ENCODE data around the gene PAIP2. TPM values are rescaled to one million over a fixed set of nuclear protein-coding genes. Genes with fewer than 3 reads are reported as not detected.
"Not testable (repeated sequence)": the region's sequence is repeated elsewhere in the genome, so short reads cannot be mapped to it uniquely, and the experiment has no call there.

PAIP2 gene
- total RNA-seq, 1 donor from 2014 or later, result 97.3 TPM

DNA sequence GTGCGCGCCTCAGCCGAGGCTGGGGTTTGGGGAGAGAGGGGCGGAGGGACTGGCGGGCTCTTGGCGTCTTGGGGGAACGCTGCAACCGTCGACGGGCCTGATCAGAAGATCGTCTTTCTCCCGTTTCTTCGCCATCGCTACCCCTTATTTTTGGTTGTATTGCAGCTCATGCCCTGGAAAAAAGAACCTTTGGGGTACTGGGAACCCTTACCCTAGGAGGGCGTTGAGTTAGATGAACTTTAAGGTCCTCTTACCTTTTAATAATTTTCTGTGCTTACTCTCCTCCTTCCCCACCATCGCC is 719 bp downstream of the PAIP2 start:
- H3K27ac Mint-ChIP-seq, result peak overlapping the region; percentile 95
- peaks cover 20% of the 10 kb centered on the region for H3K36me3 Mint-ChIP-seq (ENCODE audit: low read depth)
- peak overlapping the region; percentile 94 for H3K4me3 Mint-ChIP-seq
- no peaks in the 10 kb centered on the region for H3K27me3 Mint-ChIP-seq (ENCODE audit: insufficient read depth)
- intact Hi-C loops (cut with micrococcal nuclease), result loop anchor here (1.0 to 5.0 kb wide), 7 partner anchors 28 to 765 kb away; partner anchors contain the start of genes SIL1 and UBE2D2
- no peaks in the 10 kb centered on the region for H3K9me3 Mint-ChIP-seq
- peak; percentile 80 for DNase-seq (ENCODE audit: low spot score)
- peaks cover 45% of the 10 kb centered on the region for H3K4me1 Mint-ChIP-seq (ENCODE audit: low read depth)

DNA sequence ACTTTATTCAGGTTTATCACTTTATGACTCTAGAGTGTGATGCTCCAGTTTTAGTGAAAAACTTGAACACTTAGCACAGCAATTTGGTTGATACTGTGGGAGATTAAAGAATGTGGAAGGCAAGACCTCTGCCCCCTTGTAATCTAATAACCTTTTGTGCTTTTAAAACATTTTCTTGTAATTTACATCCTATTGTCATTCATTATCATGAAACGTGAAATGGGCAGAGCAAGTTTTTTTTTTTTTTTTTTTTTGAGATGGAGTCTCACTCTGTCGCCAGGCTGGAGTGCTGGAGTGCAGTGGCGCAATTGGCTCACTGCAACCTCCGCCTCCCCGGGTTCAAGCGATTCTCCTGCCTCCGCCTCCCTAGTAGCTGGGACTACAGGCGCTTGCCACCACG is 1.8 kb downstream of the PAIP2 start:
- H3K4me3 Mint-ChIP-seq, result peak overlapping the region; percentile 94
- peak overlapping the region; percentile 95 for H3K27ac Mint-ChIP-seq
- H3K9me3 Mint-ChIP-seq, result no peaks in the 10 kb centered on the region
- no peak for DNase-seq (ENCODE audit: low spot score)
- intact Hi-C loops (cut with micrococcal nuclease), result loop anchor here (2.0 to 5.0 kb wide), 4 partner anchors 27 to 764 kb away; partner anchors contain the start of gene SIL1
- peaks cover 20% of the 10 kb centered on the region for H3K36me3 Mint-ChIP-seq (ENCODE audit: low read depth)
- no peaks in the 10 kb centered on the region for H3K27me3 Mint-ChIP-seq (ENCODE audit: insufficient read depth)
- H3K4me1 Mint-ChIP-seq (ENCODE audit: low read depth), result peaks cover 45% of the 10 kb centered on the region

DNA sequence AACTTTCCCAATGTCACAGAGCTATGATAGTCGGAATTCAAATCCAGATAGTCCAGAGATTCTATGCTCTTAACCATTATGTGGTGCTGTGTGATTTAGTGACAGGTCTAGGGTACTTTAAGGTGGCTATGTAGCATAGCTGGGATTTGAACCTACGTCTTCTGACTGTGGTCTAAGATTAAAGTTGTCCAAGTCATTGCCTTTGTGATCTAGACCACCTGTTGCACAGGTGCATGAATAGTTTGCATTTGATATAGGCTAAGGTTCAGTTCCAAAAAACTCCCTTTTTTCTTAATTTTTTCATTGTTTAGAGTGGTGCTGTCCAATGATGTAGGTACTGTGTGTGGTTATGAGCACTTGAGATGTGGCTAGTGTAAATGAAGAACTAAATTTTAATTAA is 2.5 kb downstream of the PAIP2 start:
- Mint-ChIP-seq H3K27ac (peak overlapping the region; percentile 31), H3K9me3 (no peaks in the 10 kb centered on the region), H3K27me3 (ENCODE audit: insufficient read depth) (no peaks in the 10 kb centered on the region), H3K36me3 (ENCODE audit: low read depth) (peaks cover 20% of the 10 kb centered on the region), H3K4me1 (ENCODE audit: low read depth) (peaks cover 45% of the 10 kb centered on the region), H3K4me3 (peak overlapping the region; percentile 39)
- no peak for DNase-seq (ENCODE audit: low spot score)
- intact Hi-C loops (cut with micrococcal nuclease), result loop anchor here (5.0 kb wide), 2 partner anchors 702 to 763 kb away; no protein-coding TSS in a partner anchor

DNA sequence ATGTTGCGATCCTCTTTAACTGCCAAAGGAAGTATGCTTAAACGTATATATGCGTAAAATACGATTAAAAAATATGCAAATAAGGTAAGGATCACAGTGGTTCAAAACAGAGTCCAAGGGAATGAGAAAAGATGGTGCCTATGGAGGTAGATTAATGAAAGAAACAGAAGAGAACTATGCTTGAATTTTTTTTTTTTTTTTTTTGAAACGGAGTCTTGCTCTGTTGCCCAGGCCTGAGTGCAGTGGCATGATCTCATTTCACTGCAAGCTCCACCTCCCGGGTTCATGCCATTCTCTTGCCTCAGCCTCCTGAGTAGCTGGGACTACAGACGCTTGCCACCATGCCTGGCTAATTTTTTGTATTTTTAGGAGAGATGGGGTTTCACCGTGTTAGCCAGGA is 3.8 kb downstream of the PAIP2 start:
- H3K4me3 Mint-ChIP-seq; H3K9me3 Mint-ChIP-seq; intact Hi-C loops (cut with micrococcal nuclease); H3K27me3 Mint-ChIP-seq (ENCODE audit: insufficient read depth); H3K27ac Mint-ChIP-seq; DNase-seq (ENCODE audit: low spot score): not testable (repeated sequence)
- H3K4me1 Mint-ChIP-seq (ENCODE audit: low read depth), result peaks cover 42% of the 10 kb centered on the region
- H3K36me3 Mint-ChIP-seq (ENCODE audit: low read depth), result peaks cover 20% of the 10 kb centered on the region

DNA sequence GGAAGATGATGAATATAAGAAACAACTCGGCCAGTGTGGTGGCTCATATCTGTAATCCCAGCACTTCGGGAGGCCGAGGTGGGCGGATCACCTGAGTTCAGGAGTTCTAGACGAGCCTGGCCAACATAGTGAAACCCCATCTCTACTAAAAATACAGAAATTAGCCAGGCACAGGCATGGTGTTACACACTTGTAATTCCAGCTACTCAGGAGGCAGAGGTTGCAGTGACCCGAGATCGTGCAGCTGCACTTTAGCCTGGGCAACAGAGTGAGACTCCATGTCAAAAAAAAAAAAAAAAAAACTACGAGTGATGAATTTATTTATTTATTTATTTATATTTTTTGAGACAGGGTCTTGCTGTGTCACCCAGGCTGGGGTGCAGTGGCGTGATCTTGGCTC is 6.2 kb downstream of the PAIP2 start:
- peaks cover 23% of the 10 kb centered on the region for H3K4me1 Mint-ChIP-seq (ENCODE audit: low read depth)
- DNase-seq (ENCODE audit: low spot score); H3K9me3 Mint-ChIP-seq; intact Hi-C loops (cut with micrococcal nuclease); H3K27me3 Mint-ChIP-seq (ENCODE audit: insufficient read depth); H3K4me3 Mint-ChIP-seq; H3K27ac Mint-ChIP-seq: not testable (repeated sequence)
- H3K36me3 Mint-ChIP-seq (ENCODE audit: low read depth), result peaks cover 21% of the 10 kb centered on the region

DNA sequence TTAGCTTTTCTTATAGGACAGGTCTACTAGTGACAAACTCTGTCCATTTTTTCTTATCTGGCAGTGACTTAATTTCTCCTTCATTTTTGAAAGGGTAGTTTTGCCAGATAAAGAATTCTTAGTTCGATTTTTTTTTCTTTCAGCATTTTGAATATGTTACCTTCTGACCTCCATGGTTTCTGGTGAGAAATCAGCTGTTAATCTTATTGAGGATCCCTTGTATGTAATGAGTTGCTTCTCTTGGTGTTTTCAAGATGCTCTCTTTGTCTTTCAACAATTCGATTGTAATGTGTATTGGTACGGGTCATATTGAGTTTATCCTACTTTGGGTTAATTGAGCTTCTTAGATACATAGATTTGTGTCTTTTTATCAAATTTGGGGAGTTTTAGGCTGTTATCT is 12.5 kb downstream of the PAIP2 start:
- Mint-ChIP-seq H3K27me3 (ENCODE audit: insufficient read depth) (no peaks in the 10 kb centered on the region), H3K36me3 (ENCODE audit: low read depth) (peaks cover 13% of the 10 kb centered on the region), H3K9me3 (peaks cover 7% of the 10 kb centered on the region), H3K4me3 (no peak overlapping the region), H3K27ac (no peak overlapping the region), H3K4me1 (ENCODE audit: low read depth) (no peaks in the 10 kb centered on the region)
- intact Hi-C loops (cut with micrococcal nuclease), result no loop called here
- DNase-seq (ENCODE audit: low spot score), result no peak

DNA sequence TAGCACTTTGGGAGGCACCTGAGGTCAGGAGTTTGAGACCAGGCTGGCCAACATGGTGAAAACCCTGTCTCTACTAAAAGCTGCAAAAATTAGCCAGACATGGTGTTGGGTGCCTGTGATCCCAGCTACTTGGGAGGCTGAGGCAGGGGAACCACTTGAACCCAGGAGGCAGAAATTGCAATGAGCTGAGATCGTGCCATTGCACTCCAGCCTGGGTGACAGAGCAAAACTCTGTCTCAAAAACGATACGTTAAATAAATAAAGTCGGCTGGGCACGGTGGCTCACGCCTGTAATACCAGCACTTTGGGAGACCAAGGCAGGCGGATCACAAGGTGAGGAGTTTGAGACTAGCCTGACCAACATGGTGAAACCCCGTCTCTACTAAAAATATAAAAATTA is 14.2 kb downstream of the PAIP2 start:
- intact Hi-C loops (cut with micrococcal nuclease), result not testable (repeated sequence)

DNA sequence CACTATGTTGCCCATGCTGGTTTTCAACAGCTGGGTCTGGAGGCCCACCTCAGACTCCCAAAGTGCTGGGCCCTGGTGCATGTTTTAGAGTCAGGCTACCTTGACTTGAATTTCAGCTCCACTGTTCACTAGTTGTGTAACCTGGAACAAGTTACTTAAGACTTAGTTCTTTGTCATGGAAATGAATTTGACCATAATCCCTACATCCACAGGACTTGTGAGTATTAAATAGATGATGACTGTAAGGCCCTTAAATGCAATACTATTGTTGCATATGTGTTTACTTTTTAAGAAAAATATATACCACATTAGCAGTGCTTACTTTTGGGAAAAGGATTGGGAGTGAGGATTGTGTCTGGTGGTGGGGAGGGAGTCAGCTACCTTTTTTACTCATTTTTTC is 16.4 kb downstream of the PAIP2 start:
- H3K27me3 Mint-ChIP-seq (ENCODE audit: insufficient read depth), result no peaks in the 10 kb centered on the region
- intact Hi-C loops (cut with micrococcal nuclease), result no loop called here
- H3K9me3 Mint-ChIP-seq, result peaks cover 7% of the 10 kb centered on the region
- H3K27ac Mint-ChIP-seq, result no peak overlapping the region
- peaks cover 11% of the 10 kb centered on the region for H3K36me3 Mint-ChIP-seq (ENCODE audit: low read depth)
- no peaks in the 10 kb centered on the region for H3K4me1 Mint-ChIP-seq (ENCODE audit: low read depth)
- DNase-seq (ENCODE audit: low spot score), result no peak
- no peak overlapping the region for H3K4me3 Mint-ChIP-seq

More for the DNA sequence above, 14.2 kb downstream of the PAIP2 start:
- H3K9me3 Mint-ChIP-seq; H3K27ac Mint-ChIP-seq; H3K27me3 Mint-ChIP-seq (ENCODE audit: insufficient read depth); H3K4me1 Mint-ChIP-seq (ENCODE audit: low read depth); H3K4me3 Mint-ChIP-seq; DNase-seq (ENCODE audit: low spot score): not testable (repeated sequence)
- H3K36me3 Mint-ChIP-seq (ENCODE audit: low read depth), result peaks cover 13% of the 10 kb centered on the region

DNA sequence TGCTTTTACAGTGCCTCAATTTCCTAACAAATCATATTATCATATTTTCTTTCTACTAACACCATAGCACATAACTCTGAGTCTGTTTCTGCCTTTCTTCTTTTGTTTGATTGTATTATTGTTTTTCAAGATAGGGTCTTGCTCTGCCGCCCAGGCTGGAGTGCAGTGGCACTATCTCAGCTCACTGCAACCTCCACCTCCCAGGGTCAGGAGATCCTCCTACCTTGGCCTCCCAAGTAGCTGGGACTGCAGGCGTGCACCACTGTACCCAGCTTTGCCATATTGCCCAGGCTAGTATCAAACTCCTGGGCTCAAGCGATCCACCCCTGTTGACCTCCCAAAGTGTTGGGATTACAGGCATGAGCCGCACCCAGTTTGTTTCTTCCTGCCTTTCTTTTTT is 18.7 kb downstream of the PAIP2 start:
- Mint-ChIP-seq H3K4me3 (no peak overlapping the region), H3K27ac (no peak overlapping the region), H3K9me3 (no peaks in the 10 kb centered on the region), H3K27me3 (ENCODE audit: insufficient read depth) (no peaks in the 10 kb centered on the region), H3K4me1 (ENCODE audit: low read depth) (no peaks in the 10 kb centered on the region), H3K36me3 (ENCODE audit: low read depth) (peaks cover 18% of the 10 kb centered on the region)
- intact Hi-C loops (cut with micrococcal nuclease), result no loop called here
- DNase-seq (ENCODE audit: low spot score), result no peak

DNA sequence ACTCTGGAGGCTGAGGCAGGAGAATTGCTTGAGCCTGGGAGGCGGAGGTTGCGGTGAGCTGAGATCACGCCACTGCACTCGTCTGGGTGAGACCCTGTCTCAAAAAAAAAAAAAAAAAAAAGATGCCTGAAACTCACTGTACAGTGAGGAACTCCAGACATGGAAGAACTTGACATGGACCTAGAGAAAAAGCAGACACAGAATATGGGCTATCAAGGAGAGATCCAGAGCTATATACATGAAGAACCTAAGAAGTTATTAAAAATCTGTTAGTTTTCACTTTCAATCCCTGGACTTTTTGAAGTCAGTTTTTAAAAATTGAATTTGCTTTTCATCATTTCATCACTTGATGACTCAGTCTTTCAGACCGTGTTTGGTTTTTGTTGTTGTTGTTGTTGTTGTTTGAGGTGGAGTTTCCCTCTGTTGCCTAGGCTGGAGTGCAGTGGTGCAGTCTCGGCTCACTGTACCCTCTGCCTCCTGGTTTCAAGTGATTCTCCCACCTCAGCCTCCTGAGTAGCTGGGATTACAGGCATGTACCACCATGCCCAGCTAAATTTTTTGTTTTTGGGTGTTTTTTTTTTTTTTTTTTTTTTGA is 20.3 kb downstream of the PAIP2 start:
- no peaks in the 10 kb centered on the region for H3K4me1 Mint-ChIP-seq (ENCODE audit: low read depth)
- no peak overlapping the region for H3K4me3 Mint-ChIP-seq
- peak overlapping the region; percentile 55 for H3K27ac Mint-ChIP-seq
- peaks cover 29% of the 10 kb centered on the region for H3K36me3 Mint-ChIP-seq (ENCODE audit: low read depth)
- H3K9me3 Mint-ChIP-seq, result no peaks in the 10 kb centered on the region
- intact Hi-C loops (cut with micrococcal nuclease), result no loop called here
- no peak for DNase-seq (ENCODE audit: low spot score)
- no peaks in the 10 kb centered on the region for H3K27me3 Mint-ChIP-seq (ENCODE audit: insufficient read depth)

DNA sequence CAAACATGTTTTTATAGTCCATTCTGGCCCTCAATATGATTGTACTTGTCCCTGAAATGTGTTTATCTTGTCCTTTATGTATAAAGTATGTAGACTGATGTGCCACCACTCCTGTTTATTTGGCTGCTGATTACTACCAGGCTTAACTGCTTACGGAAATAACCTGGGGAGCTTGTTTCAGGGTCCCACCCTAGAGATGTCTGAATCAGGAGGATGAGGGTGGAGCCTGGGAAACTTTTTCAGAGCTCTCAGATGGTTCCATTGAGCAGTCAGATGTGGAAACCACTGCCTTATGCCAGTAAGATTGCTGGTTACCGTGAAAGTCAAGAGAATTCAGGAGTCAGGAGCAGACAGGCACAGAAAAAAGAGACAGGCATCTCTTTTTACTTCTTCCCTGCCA is 22.3 kb downstream of the PAIP2 start:
- no peaks in the 10 kb centered on the region for H3K27me3 Mint-ChIP-seq (ENCODE audit: insufficient read depth)
- H3K27ac Mint-ChIP-seq, result peak overlapping the region; percentile 50
- H3K36me3 Mint-ChIP-seq (ENCODE audit: low read depth), result peaks cover 34% of the 10 kb centered on the region
- H3K4me3 Mint-ChIP-seq, result no peak overlapping the region
- no peak for DNase-seq (ENCODE audit: low spot score)
- intact Hi-C loops (cut with micrococcal nuclease), result no loop called here
- no peaks in the 10 kb centered on the region for H3K9me3 Mint-ChIP-seq
- H3K4me1 Mint-ChIP-seq (ENCODE audit: low read depth), result no peaks in the 10 kb centered on the region

DNA sequence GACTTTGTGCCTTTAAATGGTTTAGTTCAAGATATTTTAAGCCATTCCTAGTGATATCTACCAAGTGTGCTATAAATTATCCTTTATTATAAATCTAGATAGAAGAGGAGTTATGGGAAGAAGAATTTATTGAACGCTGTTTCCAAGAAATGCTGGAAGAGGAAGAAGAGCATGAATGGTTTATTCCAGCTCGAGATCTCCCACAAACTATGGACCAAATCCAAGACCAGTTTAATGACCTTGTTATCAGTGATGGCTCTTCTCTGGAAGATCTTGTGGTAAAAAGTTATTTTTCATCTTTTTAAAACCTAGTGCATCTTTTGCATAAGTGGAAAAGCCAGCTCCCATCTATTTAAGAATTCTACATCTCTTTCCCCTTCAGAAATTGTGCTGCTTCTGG is 22.8 kb downstream of the PAIP2 start:
- Mint-ChIP-seq H3K27me3 (ENCODE audit: insufficient read depth) (no peaks in the 10 kb centered on the region), H3K4me1 (ENCODE audit: low read depth) (no peaks in the 10 kb centered on the region), H3K36me3 (ENCODE audit: low read depth) (peaks cover 34% of the 10 kb centered on the region), H3K4me3 (no peak overlapping the region), H3K9me3 (no peaks in the 10 kb centered on the region), H3K27ac (no peak overlapping the region)
- no peak for DNase-seq (ENCODE audit: low spot score)
- intact Hi-C loops (cut with micrococcal nuclease), result no loop called here

DNA sequence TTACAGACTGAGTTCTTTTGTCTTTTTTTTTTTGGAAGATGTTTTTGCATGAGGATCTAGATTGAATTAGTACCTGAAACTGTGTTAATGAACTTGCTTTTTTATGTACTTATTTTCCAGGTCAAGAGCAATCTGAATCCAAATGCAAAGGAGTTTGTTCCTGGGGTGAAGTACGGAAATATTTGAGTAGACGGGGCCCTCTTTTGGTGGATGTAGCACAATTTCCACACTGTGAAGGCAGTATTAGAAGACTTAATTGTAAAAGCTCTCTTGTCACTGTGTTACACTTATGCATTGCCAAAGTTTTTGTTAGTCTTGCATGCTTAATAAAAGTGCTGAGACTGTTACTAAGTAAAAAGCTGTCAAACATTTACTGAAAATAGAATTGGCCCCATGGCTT is 27.0 kb downstream of the PAIP2 start:
- Mint-ChIP-seq H3K36me3 (ENCODE audit: low read depth) (peaks cover 47% of the 10 kb centered on the region), H3K27ac (no peak overlapping the region)

DNA sequence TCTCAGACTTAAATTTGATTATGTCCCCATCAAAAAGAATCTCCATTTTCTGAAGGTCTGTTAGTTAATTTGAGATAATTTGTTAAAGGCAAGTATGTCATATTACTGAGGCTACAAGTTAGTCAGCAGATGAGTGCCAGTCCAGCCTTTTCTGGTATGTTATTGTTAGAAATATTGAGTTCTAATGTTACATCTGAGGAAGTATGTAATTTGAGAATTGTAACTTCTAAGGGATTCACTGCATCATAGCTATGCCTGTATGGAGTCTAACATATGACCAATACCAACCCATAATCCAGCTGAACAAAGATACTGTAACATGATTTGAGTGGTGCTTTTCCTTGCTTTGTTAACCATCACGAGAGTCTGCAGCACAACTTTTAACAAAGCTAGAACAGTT is 27.5 kb downstream of the PAIP2 start:
- no peaks in the 10 kb centered on the region for H3K9me3 Mint-ChIP-seq
- intact Hi-C loops (cut with micrococcal nuclease), result no loop called here

More for the DNA sequence above, 27.0 kb downstream of the PAIP2 start:
- no peaks in the 10 kb centered on the region for H3K9me3 Mint-ChIP-seq
- no peak for DNase-seq (ENCODE audit: low spot score)
- intact Hi-C loops (cut with micrococcal nuclease), result no loop called here
- H3K27me3 Mint-ChIP-seq (ENCODE audit: insufficient read depth), result no peaks in the 10 kb centered on the region
- H3K4me3 Mint-ChIP-seq, result no peak overlapping the region
- H3K4me1 Mint-ChIP-seq (ENCODE audit: low read depth), result peaks cover 16% of the 10 kb centered on the region

More for the DNA sequence above, 27.5 kb downstream of the PAIP2 start:
- peaks cover 16% of the 10 kb centered on the region for H3K4me1 Mint-ChIP-seq (ENCODE audit: low read depth)
- DNase-seq (ENCODE audit: low spot score), result no peak
- no peaks in the 10 kb centered on the region for H3K27me3 Mint-ChIP-seq (ENCODE audit: insufficient read depth)
- H3K4me3 Mint-ChIP-seq, result no peak overlapping the region
- H3K27ac Mint-ChIP-seq, result no peak overlapping the region
- H3K36me3 Mint-ChIP-seq (ENCODE audit: low read depth), result peaks cover 41% of the 10 kb centered on the region

Data from activated T-helper 1 cell treated with anti-CD3 and anti-CD28 coated beads, Interleukin-12 subunit alpha, Interleukin-12 subunit beta, Interleukin-2, Interleukin-4 antibody, amounts not matched to agents 30 ng/mL and 10 ng/mL and 1 ng/mL, durations not matched to agents 14 hours and 24 hours and 36 hours (primary cell).